Cardiac fibroblast (primary cell): ENCODE measurements around the gene METAP1D.

Source experiments
- DNase-seq, 2 donors: peaks; one replicate each; pipeline versions ENCODE4 v3.0.0 to v3.0.0-alpha.2; 2010; ENCODE audit warnings: low read depth in 2 of 2
- H3K4me3 ChIP-seq, 2 donors: replicated peaks in 1 of 2; 1 replicate in 1 of 2; 2 replicates in 1 of 2; pipeline ENCODE4 v1.5.1; 2011; ENCODE audit warnings: low read depth in 2 of 2, low read length in 2 of 2, mild to moderate bottlenecking in 2 of 2, moderate library complexity in 1 of 2
- TF ChIP-seq, protein P1 (sequence below): IDR thresholded peaks from one replicate; pipeline ENCODE4 v1.5.1; 2011; ENCODE audit warnings: low read depth, mild to moderate bottlenecking, low read length, inconsistent platforms

The METAP1D gene

DNA sequence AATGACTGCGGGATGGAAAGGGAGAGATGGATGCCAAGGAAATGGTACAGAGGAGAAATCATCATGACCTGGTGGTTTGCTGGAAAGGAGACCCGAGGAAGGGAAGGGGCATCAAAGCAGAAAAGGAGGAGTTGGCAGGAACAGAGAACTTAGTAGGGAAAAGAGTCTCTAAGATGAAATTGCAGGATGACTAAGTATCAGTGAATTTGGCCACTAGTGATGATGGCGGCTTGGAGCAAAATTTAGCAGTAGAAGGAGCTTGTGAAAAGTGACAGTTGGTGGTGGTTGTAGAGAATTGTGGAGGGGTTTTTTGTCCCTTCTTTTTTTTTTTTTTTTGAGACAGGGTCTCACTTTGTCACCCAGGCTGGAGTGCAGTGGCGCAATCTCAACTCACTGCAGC lies 10.1 kb downstream of the METAP1D start:
- TF ChIP-seq, protein P1, sequence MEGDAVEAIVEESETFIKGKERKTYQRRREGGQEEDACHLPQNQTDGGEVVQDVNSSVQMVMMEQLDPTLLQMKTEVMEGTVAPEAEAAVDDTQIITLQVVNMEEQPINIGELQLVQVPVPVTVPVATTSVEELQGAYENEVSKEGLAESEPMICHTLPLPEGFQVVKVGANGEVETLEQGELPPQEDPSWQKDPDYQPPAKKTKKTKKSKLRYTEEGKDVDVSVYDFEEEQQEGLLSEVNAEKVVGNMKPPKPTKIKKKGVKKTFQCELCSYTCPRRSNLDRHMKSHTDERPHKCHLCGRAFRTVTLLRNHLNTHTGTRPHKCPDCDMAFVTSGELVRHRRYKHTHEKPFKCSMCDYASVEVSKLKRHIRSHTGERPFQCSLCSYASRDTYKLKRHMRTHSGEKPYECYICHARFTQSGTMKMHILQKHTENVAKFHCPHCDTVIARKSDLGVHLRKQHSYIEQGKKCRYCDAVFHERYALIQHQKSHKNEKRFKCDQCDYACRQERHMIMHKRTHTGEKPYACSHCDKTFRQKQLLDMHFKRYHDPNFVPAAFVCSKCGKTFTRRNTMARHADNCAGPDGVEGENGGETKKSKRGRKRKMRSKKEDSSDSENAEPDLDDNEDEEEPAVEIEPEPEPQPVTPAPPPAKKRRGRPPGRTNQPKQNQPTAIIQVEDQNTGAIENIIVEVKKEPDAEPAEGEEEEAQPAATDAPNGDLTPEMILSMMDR: no peak
- H3K4me3 ChIP-seq: no peak overlapping the region
- DNase-seq: no peak

GRCh38 chr2:172011812-172012575 lies 12.2 kb downstream of the METAP1D start:
- TF ChIP-seq, protein P1: no peak
- no peak overlapping the region for H3K4me3 ChIP-seq
- no peak for DNase-seq

- TF ChIP-seq, protein P1: no peak
- no peak overlapping the region for H3K4me3 ChIP-seq
- DNase-seq: no peak
Observed at GRCh38 chr2:172012677-172013391, 13.1 kb downstream of the METAP1D start.

DNA sequence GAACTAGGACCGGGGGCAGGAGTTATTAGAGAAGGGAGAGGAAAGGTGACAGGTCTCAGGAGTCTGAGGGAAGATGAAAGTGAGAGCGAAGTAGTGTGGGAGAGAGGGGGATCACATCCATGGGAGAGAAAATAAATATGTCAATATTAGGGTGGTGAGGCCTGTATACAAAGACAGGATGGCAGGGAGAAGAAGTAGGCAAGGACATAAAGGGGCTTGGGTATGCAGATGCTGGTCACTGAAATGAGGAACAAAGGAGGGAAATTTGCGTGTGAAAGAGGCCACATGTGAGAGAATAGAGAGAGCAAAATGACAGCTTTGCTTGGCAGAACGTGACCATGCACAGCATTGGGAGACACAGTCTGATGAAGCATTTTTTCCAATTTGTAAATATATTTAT lies 13.6 kb downstream of the METAP1D start:
- no peak overlapping the region for H3K4me3 ChIP-seq
- no peak for DNase-seq
- TF ChIP-seq, protein P1: no peak

GRCh38 chr2:172021074-172021931 lies 21.6 kb downstream of the METAP1D start:
- TF ChIP-seq, protein P1: no peak
- no peak overlapping the region for H3K4me3 ChIP-seq
- no peak for DNase-seq

DNA sequence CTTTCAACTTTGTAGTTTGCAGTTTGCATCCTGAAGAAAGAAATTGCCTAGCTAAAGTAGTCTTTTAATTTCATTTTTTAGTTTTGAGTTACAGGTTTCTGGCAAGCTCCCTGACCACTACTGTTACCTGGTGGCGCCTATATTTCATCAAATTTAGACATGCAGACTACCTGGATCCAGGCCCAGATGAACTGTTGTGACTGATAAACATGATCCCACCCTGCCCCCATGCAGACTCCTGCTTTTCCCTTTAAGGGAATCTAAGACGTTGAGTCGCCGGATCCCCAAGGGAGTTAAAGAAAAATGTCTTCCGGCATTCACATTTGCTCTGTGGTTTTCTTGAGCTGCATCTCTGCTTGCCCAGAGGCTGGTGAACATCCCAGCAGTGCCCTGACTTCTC lies 22.2 kb downstream of the METAP1D start:
- TF ChIP-seq, protein P1: no peak
- H3K4me3 ChIP-seq: no peak overlapping the region
- DNase-seq: peak; percentile 47 to 70
